Colonic mucosa (tissue), 4 donors: Measurements from ENCODE around the gene CNTN4. TPM values are rescaled to one million over a fixed set of nuclear protein-coding genes. Genes with fewer than 3 reads are reported as not detected.

Source experiments
- DNase-seq: peaks from one replicate; pipeline ENCODE4 v3.0.0-alpha.2; 2020
- H3K27ac ChIP-seq: fragments of 200-600 bp; one replicate; pipeline ENCODE4 v1.8.0; 2021
- H3K27me3 ChIP-seq: fragments of 200-600 bp; one replicate; pipeline ENCODE4 v1.8.0; 2021
- H3K36me3 ChIP-seq: fragments of 200-600 bp; one replicate; pipeline ENCODE4 v1.8.0; 2021
- H3K4me1 ChIP-seq: fragments of 200-600 bp; one replicate; pipeline ENCODE4 v1.8.0; 2021; ENCODE audit warnings: mild to moderate bottlenecking
- H3K4me3 ChIP-seq: fragments of 200-600 bp; one replicate; pipeline ENCODE4 v1.8.0; 2021
- H3K9ac ChIP-seq, 2 donors: one replicate each; pipeline ENCODE4 v1.7.0; 2013; ENCODE audit warnings: control low read depth in 2 of 2, low read depth in 2 of 2, low read length in 2 of 2
- H3K9me3 ChIP-seq: fragments of 200-600 bp; one replicate; pipeline ENCODE4 v1.8.0; 2021
- intact Hi-C: fragments of 100-400 bp; cut with DNase I; formaldehyde crosslinking; loops from one replicate; pipeline ENCODE4 v1.14.1; 2022
- total RNA-seq, 2 donors: library from RNA; stranded (reverse); fragmentation: NEBNext Ultra II Directional in 1 of 2; extraction: Animal tissue kit (Norgen Biotek cat#: 25700) in 1 of 2; gene quantifications; one replicate each; pipeline ENCODE4 v1.2.1, GENCODE V29; 2021
- TF ChIP-seq, protein P1 (sequence below): fragments of 200-600 bp; IDR thresholded peaks from one replicate; pipeline ENCODE4 v1.8.0; 2022; ENCODE audit warnings: antibody characterized with exemption, mild to moderate bottlenecking
- donor health status: healthy.
- donor health status: DM: no; HTN: no; CAD: no.
- donor health status: DM: no; HTN: no; CAD: no.

The CNTN4 gene
- total RNA-seq, 2 donors from 2014 or later = 8.2 to 19.1 TPM

DNA sequence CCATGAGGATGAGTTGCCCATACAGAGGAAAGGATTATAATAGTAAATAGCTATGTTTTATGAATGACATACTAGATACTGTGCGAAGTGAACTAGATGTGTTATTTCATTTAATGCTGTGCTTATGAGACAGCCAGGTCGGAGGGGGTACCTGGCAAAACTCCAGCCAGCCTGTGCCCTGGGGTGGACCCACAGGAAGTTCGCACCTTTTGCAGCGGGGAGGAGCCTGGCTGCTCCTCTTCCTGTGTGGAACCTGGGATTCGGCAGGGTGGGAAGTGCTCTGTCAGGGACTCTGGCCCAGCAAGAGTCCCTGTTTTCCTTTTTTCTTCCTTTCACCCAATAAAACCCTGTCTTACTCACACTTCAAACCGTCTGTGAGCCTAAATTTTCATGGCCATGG is 559.3 kb downstream of the CNTN4 start:
- no peaks in the 10 kb centered on the region for H3K4me1 ChIP-seq
- H3K4me3 ChIP-seq = no peak overlapping the region
- no peaks in the 10 kb centered on the region for H3K9me3 ChIP-seq
- H3K27ac ChIP-seq = no peak overlapping the region
- no peak overlapping the region for H3K9ac ChIP-seq
- no peaks in the 10 kb centered on the region for H3K27me3 ChIP-seq
- intact Hi-C loops = no loop called here
- no peaks in the 10 kb centered on the region for H3K36me3 ChIP-seq
- TF ChIP-seq, protein P1, sequence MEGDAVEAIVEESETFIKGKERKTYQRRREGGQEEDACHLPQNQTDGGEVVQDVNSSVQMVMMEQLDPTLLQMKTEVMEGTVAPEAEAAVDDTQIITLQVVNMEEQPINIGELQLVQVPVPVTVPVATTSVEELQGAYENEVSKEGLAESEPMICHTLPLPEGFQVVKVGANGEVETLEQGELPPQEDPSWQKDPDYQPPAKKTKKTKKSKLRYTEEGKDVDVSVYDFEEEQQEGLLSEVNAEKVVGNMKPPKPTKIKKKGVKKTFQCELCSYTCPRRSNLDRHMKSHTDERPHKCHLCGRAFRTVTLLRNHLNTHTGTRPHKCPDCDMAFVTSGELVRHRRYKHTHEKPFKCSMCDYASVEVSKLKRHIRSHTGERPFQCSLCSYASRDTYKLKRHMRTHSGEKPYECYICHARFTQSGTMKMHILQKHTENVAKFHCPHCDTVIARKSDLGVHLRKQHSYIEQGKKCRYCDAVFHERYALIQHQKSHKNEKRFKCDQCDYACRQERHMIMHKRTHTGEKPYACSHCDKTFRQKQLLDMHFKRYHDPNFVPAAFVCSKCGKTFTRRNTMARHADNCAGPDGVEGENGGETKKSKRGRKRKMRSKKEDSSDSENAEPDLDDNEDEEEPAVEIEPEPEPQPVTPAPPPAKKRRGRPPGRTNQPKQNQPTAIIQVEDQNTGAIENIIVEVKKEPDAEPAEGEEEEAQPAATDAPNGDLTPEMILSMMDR = no peak
- DNase-seq = no peak

DNA sequence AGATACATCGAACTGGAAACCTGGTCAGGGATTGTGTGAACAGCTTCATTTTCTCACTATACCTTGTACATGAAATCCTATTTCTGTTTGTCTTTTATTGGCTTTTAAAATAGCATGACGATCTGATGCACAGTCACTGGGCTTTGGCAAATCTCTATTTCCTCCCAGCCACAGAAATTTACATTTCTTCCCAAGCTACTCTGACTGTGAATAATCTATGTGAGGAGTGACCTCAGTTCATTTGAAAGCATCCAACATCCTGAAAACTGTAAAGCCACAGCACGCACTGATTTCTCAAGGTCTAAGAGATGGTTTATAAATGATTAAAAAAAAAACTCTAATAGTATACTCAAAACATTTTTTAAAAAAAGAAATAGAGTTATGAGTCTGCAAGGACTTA is 561.2 kb downstream of the CNTN4 start:
- Histone ChIP-seq H3K27ac (no peak overlapping the region), H3K36me3 (no peaks in the 10 kb centered on the region), H3K4me1 (no peaks in the 10 kb centered on the region), H3K9ac (no peak overlapping the region), H3K27me3 (no peaks in the 10 kb centered on the region), H3K4me3 (no peak overlapping the region), H3K9me3 (no peaks in the 10 kb centered on the region)
- TF ChIP-seq, protein P1 = no peak
- intact Hi-C loops = no loop called here
- DNase-seq = no peak

DNA sequence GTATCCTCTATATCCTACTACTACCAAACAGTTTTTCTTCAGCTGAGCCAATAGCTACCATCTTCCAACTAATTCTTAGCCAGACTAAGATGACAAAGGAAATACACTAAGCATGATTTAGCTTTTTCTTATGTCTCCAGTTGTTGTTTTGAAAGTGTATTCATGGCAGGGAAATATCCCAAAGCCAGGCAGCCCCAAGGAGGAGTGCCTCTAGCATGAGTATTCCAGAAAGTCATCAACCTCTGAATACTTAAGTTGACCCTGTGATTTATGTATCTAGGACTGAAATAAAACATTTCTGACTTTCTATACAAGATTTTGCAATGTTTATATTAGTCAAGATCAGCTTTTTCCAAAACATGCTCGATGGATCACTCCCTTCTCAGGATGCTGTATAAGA is 562.4 kb downstream of the CNTN4 start:
- intact Hi-C loops = no loop called here
- Histone ChIP-seq H3K4me3 (no peak overlapping the region), H3K9ac (no peak overlapping the region), H3K27me3 (no peaks in the 10 kb centered on the region), H3K9me3 (no peaks in the 10 kb centered on the region), H3K4me1 (no peaks in the 10 kb centered on the region), H3K36me3 (no peaks in the 10 kb centered on the region), H3K27ac (no peak overlapping the region)
- TF ChIP-seq, protein P1 = no peak
- no peak for DNase-seq

DNA sequence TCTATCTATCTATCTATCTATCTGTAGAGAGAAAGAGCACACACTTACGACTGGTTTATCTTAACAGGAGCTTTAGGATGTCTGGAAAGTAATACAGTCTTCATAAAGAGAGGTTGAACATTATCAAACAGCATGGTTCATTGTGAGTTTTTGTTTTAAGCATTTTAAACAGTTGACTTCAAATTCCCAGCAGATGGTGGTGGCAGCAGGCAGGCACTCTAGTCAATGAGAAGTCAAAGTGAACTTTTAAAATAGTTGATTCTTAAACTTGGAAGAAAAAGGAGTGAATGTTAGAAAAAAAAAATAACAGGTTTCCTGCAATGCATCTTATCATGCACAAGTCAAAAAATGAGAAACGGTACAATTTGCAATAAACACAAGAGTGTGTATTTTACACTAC is 578.8 kb downstream of the CNTN4 start:
- no peak for DNase-seq
- intact Hi-C loops = no loop called here
- Histone ChIP-seq H3K36me3 (no peaks in the 10 kb centered on the region), H3K27ac (no peak overlapping the region), H3K4me3 (no peak overlapping the region), H3K4me1 (no peaks in the 10 kb centered on the region), H3K9me3 (no peaks in the 10 kb centered on the region), H3K27me3 (no peaks in the 10 kb centered on the region), H3K9ac (no peak overlapping the region)
- TF ChIP-seq, protein P1 = no peak

DNA sequence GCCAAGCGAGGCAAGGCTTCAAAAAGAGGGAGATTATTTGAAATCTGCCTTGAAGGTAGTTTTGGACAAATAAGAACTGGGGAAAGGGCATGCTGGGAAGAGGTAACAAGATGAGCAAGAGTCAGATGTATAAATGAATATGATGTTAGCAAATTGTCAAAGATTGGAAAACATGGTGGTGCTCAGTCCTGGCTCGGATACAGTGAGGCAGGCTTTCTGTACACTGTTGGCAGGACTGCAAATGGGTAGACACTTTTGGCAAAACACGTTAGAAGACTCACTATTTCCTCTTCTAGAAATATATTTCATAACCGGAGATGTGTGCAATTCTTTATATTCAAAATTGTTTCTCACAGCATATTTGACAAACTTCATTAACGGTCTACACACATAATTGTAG is 581.6 kb downstream of the CNTN4 start:
- intact Hi-C loops = no loop called here
- Histone ChIP-seq H3K36me3 (no peaks in the 10 kb centered on the region), H3K4me3 (no peak overlapping the region), H3K9me3 (no peaks in the 10 kb centered on the region), H3K27me3 (no peaks in the 10 kb centered on the region), H3K4me1 (no peaks in the 10 kb centered on the region), H3K27ac (no peak overlapping the region), H3K9ac (no peak overlapping the region)
- DNase-seq = no peak
- TF ChIP-seq, protein P1 = no peak

DNA sequence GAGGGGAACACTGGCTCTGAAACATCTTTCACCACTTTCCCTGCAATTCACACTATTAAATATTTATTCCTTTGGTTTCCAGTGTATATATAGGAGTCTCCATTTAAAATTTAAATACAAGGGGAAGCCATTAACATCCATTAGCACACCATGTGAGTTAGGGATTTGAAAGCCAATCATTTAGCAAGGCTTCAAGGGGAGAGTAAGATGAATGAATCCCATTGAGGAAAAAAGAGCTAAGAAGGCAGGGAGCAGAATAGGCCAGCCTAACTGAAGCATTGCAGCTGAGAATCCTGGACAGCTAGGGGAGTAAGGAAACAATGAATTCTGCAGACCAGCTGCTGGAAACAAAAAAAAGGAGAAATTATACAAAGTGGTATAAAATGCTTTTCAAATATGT is 585.4 kb downstream of the CNTN4 start:
- no peaks in the 10 kb centered on the region for H3K36me3 ChIP-seq
- intact Hi-C loops = no loop called here
- no peaks in the 10 kb centered on the region for H3K4me1 ChIP-seq
- no peaks in the 10 kb centered on the region for H3K9me3 ChIP-seq
- H3K4me3 ChIP-seq = no peak overlapping the region
- TF ChIP-seq, protein P1 = no peak
- no peaks in the 10 kb centered on the region for H3K27me3 ChIP-seq
- no peak overlapping the region for H3K9ac ChIP-seq
- no peak for DNase-seq
- H3K27ac ChIP-seq = no peak overlapping the region
